WI38 (cell line): Measurements from ENCODE around the gene GCK.
"Not testable (repeated sequence)": the region's sequence is repeated elsewhere in the genome, so short reads cannot be mapped to it uniquely, and the experiment has no call there.

ENCODE experiments used
- H3K4me3 ChIP-seq: 2 replicates; pipeline ENCODE4 v1.5.1; 2011; ENCODE audit warnings: low read depth, mild to moderate bottlenecking, control low read depth, low read length
- CTCF ChIP-seq: IDR thresholded peaks from 2 replicates; pipeline ENCODE4 v1.5.1; 2012; ENCODE audit warnings: low read depth, mild to moderate bottlenecking, control low read depth, low read length

Gene GCK

DNA sequence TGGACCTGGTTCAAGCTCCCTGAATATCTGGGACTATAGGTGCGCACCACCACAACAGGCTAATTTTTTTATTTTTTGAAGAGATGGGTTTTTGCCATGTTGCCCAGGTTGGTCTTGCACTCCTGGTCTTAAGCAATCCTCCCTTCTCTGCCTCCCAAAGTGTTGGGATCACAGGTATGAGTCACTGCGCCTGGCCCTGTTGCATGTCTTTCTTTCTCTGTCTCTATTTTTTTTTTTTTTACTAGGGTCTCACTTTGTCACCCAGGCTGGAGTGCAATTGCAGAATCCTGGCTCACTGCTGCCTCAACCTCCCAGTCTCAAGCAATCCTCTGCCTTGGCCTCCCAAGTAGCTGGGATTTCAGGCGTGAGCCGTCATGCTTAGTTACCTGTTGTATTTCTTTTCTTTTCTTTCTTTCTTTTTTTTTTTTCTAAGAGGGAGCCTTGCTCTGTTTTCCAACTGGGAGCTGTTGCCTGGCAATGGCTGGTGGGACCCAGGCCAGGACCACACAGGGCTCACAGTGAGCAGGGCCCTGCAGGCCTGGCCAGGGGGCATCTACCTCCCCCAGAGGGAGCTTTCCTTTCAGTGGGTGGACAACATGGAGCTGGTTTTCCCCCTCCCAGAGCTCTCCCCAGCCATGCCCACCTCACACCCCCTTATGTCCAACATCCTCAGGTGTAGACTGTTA is 54.2 kb downstream of the GCK start:
- no peak overlapping the region for H3K4me3 ChIP-seq
- no peak for TF ChIP-seq CTCF

- TF ChIP-seq CTCF = no peak
- H3K4me3 ChIP-seq = no peak overlapping the region
Observed at GRCh38 chr7:44133295-44133694, 55.9 kb downstream of the GCK start.

GRCh38 chr7:44132039-44132438 is 57.2 kb downstream of the GCK start:
- no peak for TF ChIP-seq CTCF
- H3K4me3 ChIP-seq = no peak overlapping the region

GRCh38 chr7:44131173-44132029 is 57.8 kb downstream of the GCK start:
- TF ChIP-seq CTCF = no peak
- no peak overlapping the region for H3K4me3 ChIP-seq

GRCh38 chr7:44128721-44129582 is 60.3 kb downstream of the GCK start:
- no peak overlapping the region for H3K4me3 ChIP-seq
- TF ChIP-seq CTCF = no peak

GRCh38 chr7:44127161-44127560 is 62.1 kb downstream of the GCK start:
- H3K4me3 ChIP-seq = no peak overlapping the region
- no peak for TF ChIP-seq CTCF

GRCh38 chr7:44126574-44126973 is 62.7 kb downstream of the GCK start:
- H3K4me3 ChIP-seq = not testable (repeated sequence)
